ENCODE data around the gene PCDHGB7.

PCDHGB7 gene

DNA sequence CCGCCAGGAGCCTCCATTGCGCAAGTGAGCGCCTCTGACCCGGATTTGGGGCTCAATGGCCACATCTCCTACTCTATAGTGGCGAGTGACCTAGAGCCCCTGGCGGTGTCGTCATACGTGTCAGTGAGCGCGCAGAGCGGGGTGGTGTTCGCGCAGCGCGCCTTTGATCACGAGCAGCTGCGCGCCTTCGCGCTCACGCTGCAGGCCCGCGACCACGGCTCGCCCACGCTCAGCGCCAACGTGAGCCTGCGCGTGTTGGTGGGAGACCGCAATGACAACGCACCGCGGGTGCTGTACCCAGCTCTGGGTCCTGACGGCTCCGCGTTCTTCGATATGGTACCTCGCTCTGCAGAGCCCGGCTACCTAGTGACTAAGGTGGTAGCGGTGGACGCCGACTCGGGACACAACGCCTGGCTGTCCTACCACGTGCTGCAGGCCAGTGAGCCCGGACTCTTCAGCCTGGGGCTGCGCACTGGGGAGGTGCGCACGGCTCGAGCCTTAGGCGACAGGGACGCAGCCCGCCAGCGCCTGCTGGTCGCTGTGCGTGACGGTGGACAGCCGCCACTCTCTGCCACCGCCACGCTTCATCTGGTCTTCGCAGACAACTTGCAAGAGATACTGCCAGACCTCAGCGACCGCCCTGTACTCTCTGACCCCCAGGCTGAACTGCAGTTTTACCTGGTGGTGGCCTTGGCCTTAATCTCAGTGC is 7.7 kb upstream of the PCDHGB7 start:
- Histone ChIP-seq H3K14ac (ENCODE audit: low read length in 2 of 2) (peak overlapping the region in 1 of 2 experiments; percentile 81), H3K4me3 (ENCODE audit: insufficient read depth in 1 of 2, low read depth in 1 of 2, low read length in 2 of 2) (peak overlapping the region; percentile 20 to 35), H3K27ac (ENCODE audit: low read length, poor library complexity, severe bottlenecking) (no peak overlapping the region), H3K23ac (ENCODE audit: low read length in 2 of 2) (no peak overlapping the region), H3K27me3 (ENCODE audit: control insufficient read depth in 1 of 2, insufficient read depth in 1 of 2, low read length in 2 of 2) (peaks cover 0 to 17% of the 10 kb centered on the region in 2 experiments), H2AFZ (ENCODE audit: low read depth, low read length) (no peak overlapping the region), H2BK15ac (ENCODE audit: low read depth, poor library complexity, severe bottlenecking) (no peak overlapping the region), H3K4me2 (ENCODE audit: low read length, poor library complexity, severe bottlenecking) (no peak overlapping the region), H3K36me3 (ENCODE audit: control insufficient read depth in 1 of 2, insufficient read depth in 2 of 2, low read depth in 1 of 2, low read length in 2 of 2) (peaks cover 0 to 32% of the 10 kb centered on the region in 2 experiments), H3K4ac (ENCODE audit: low read depth in 1 of 2, low read length in 2 of 2) (no peak overlapping the region), H3K79me1 (replicated peaks; ENCODE audit: low read length, poor library complexity, severe bottlenecking) (peaks cover 32% of the 10 kb centered on the region), H2BK5ac (ENCODE audit: low read depth, low read length, poor library complexity, severe bottlenecking) (no peak overlapping the region), H4K8ac (ENCODE audit: low read length) (no peak overlapping the region), H3K4me1 (ENCODE audit: control insufficient read depth, insufficient read depth, low read depth, low read length) (peaks cover 2% of the 10 kb centered on the region), H3K9me3 (ENCODE audit: control insufficient read depth, low read length) (peaks cover 26% of the 10 kb centered on the region), H2BK120ac (ENCODE audit: low read depth, low read length) (no peak overlapping the region), H2BK12ac (ENCODE audit: low read length in 2 of 2) (peak overlapping the region in 1 of 2 experiments; percentile 3), H3K9ac (ENCODE audit: low read length) (no peak overlapping the region), H2AK5ac (ENCODE audit: low read length, severe bottlenecking) (no peak overlapping the region), H3K18ac (ENCODE audit: low read depth in 1 of 2, low read length in 2 of 2) (no peak overlapping the region), H4K91ac (ENCODE audit: low read length) (peak overlapping the region; percentile 16)
- 99% methylated on average over 64 of the region's 64 CpGs for WGBS
- DNase-seq, result no peak

DNA sequence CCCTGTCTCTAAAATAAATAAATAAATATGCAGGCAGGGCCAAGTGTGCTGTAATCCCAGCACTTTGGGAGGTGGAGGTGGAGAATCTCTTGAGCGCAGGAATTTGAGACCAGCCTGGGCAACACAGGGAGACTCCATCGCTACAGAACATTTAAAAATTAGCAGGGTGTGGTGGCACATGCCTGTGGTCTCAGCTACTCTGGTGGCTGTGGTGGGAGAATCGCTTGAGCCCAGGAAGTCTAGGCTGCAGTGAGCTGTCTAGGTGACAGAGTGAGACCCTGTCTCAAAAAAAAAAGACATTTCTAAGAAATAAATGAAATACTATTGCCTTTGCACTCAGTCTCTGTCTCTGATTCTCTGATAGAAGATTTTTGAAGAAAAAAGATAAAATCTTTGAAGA is 5.9 kb upstream of the PCDHGB7 start:
- peaks cover 2% of the 10 kb centered on the region for H3K4me1 ChIP-seq (ENCODE audit: control insufficient read depth, insufficient read depth, low read depth, low read length)
- H2BK15ac ChIP-seq (ENCODE audit: low read depth, poor library complexity, severe bottlenecking), result no peak overlapping the region
- no peak overlapping the region for H3K9ac ChIP-seq (ENCODE audit: low read length)
- H3K4me3 ChIP-seq (ENCODE audit: insufficient read depth in 1 of 2, low read depth in 1 of 2, low read length in 2 of 2), result no peak overlapping the region
- no peak overlapping the region for H3K4ac ChIP-seq (ENCODE audit: low read depth in 1 of 2, low read length in 2 of 2)
- no peak overlapping the region for H3K18ac ChIP-seq (ENCODE audit: low read depth in 1 of 2, low read length in 2 of 2)
- no peak overlapping the region for H3K23ac ChIP-seq (ENCODE audit: low read length in 2 of 2)
- H2BK5ac ChIP-seq (ENCODE audit: low read depth, low read length, poor library complexity, severe bottlenecking), result no peak overlapping the region
- H3K9me3 ChIP-seq (ENCODE audit: control insufficient read depth, low read length), result peaks cover 22% of the 10 kb centered on the region
- no peak overlapping the region for H4K8ac ChIP-seq (ENCODE audit: low read length)
- H3K4me2 ChIP-seq (ENCODE audit: low read length, poor library complexity, severe bottlenecking), result no peak overlapping the region
- DNase-seq, result peak; percentile 4
- peaks cover 34% of the 10 kb centered on the region for H3K79me1 ChIP-seq (replicated peaks; ENCODE audit: low read length, poor library complexity, severe bottlenecking)
- H2AFZ ChIP-seq (ENCODE audit: low read depth, low read length), result no peak overlapping the region
- no peak overlapping the region for H3K27ac ChIP-seq (ENCODE audit: low read length, poor library complexity, severe bottlenecking)
- peaks cover 0 to 17% of the 10 kb centered on the region in 2 experiments for H3K27me3 ChIP-seq (ENCODE audit: control insufficient read depth in 1 of 2, insufficient read depth in 1 of 2, low read length in 2 of 2)
- WGBS, result 95% methylated on average over 3 of the region's 3 CpGs
- H2BK120ac ChIP-seq (ENCODE audit: low read depth, low read length), result no peak overlapping the region
- H2AK5ac ChIP-seq (ENCODE audit: low read length, severe bottlenecking), result no peak overlapping the region
- no peak overlapping the region for H2BK12ac ChIP-seq (ENCODE audit: low read length in 2 of 2)
- peaks cover 0 to 38% of the 10 kb centered on the region in 2 experiments for H3K36me3 ChIP-seq (ENCODE audit: control insufficient read depth in 1 of 2, insufficient read depth in 2 of 2, low read depth in 1 of 2, low read length in 2 of 2)
- no peak overlapping the region for H3K14ac ChIP-seq (ENCODE audit: low read length in 2 of 2)
- no peak overlapping the region for H4K91ac ChIP-seq (ENCODE audit: low read length)

DNA sequence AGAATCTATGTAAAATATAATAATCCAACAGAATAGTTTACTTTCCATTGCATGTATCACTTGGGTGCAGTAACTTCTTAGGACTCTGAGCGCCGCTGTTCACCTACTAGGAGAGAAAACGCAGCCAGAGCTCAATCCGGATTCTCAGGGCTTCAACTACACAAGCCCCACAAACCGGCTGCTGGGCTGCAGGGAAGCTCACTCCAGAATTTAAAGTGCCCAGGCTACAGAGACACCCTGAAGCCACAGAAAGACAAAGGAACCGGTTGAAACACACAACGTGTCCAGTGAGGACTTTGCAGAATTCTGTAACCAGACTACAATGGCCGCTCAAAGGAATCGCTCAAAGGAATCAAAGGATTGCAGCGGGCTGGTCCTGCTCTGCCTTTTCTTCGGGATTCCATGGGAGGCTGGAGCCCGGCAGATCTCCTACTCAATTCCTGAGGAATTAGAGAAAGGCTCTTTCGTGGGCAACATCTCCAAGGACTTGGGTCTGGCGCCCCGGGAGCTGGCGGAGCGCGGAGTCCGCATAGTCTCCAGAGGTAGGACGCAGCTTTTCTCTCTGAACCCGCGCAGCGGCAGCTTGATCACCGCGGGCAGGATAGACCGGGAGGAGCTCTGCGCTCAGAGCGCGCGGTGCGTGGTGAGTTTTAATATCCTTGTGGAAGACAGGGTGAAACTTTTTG is 4.5 kb upstream of the PCDHGB7 start, which contains the start of gene PCDHGA10:
TSS of gene PCDHGA10 (plus strand) at position 134 of the 686 bp plus-strand sequence. CDS start at position 323, 189 bp downstream.
- Histone ChIP-seq H2AFZ (ENCODE audit: low read depth, low read length) (no peak within 1 kb of the TSS), H3K4me3 (ENCODE audit: insufficient read depth in 1 of 2, low read depth in 1 of 2, low read length in 2 of 2) (peak within 1 kb of the TSS; percentile 18 to 87), H3K18ac (ENCODE audit: low read depth in 1 of 2, low read length in 2 of 2) (no peak within 1 kb of the TSS), H2BK120ac (ENCODE audit: low read depth, low read length) (no peak within 1 kb of the TSS), H3K36me3 (ENCODE audit: control insufficient read depth in 1 of 2, insufficient read depth in 2 of 2, low read depth in 1 of 2, low read length in 2 of 2) (peaks cover 0 to 36% of the 10 kb centered on the region in 2 experiments), H3K9ac (ENCODE audit: low read length) (peak within 1 kb of the TSS; percentile 85), H3K27ac (ENCODE audit: low read length, poor library complexity, severe bottlenecking) (no peak within 1 kb of the TSS), H3K4me2 (ENCODE audit: low read length, poor library complexity, severe bottlenecking) (no peak within 1 kb of the TSS), H3K14ac (ENCODE audit: low read length in 2 of 2) (no peak within 1 kb of the TSS), H3K23ac (ENCODE audit: low read length in 2 of 2) (no peak within 1 kb of the TSS), H2BK12ac (ENCODE audit: low read length in 2 of 2) (no peak within 1 kb of the TSS), H2BK5ac (ENCODE audit: low read depth, low read length, poor library complexity, severe bottlenecking) (no peak within 1 kb of the TSS), H2BK15ac (ENCODE audit: low read depth, poor library complexity, severe bottlenecking) (no peak within 1 kb of the TSS), H3K27me3 (ENCODE audit: control insufficient read depth in 1 of 2, insufficient read depth in 1 of 2, low read length in 2 of 2) (peaks cover 0 to 17% of the 10 kb centered on the region in 2 experiments), H4K8ac (ENCODE audit: low read length) (no peak within 1 kb of the TSS), H3K4me1 (ENCODE audit: control insufficient read depth, insufficient read depth, low read depth, low read length) (peaks cover 2% of the 10 kb centered on the region), H3K79me1 (replicated peaks; ENCODE audit: low read length, poor library complexity, severe bottlenecking) (peaks cover 34% of the 10 kb centered on the region), H4K91ac (ENCODE audit: low read length) (no peak within 1 kb of the TSS), H2AK5ac (ENCODE audit: low read length, severe bottlenecking) (no peak within 1 kb of the TSS), H3K9me3 (ENCODE audit: control insufficient read depth, low read length) (peaks cover 16% of the 10 kb centered on the region), H3K4ac (ENCODE audit: low read depth in 1 of 2, low read length in 2 of 2) (no peak within 1 kb of the TSS)
- 80% methylated on average over 31 of the region's 31 CpGs for WGBS
- DNase-seq, result peak; percentile 77

DNA sequence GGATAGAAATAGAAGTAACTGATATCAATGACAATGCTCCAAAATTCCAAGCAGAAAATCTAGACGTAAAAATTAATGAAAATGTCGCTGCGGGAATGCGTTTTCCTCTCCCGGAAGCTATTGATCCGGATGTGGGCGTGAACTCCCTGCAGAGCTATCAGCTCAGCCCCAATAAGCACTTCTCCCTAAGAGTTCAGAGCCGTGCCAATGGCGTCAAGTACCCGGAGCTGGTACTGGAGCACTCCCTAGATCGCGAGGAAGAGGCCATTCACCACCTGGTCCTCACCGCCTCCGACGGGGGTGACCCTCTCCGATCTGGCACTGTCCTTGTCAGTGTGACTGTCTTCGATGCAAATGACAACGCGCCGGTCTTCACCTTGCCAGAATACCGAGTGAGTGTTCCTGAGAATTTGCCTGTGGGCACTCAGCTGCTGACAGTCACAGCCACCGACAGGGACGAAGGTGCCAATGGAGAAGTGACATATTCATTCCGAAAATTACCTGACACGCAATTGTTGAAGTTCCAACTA is 3.9 kb upstream of the PCDHGB7 start:
- Histone ChIP-seq H4K91ac (ENCODE audit: low read length) (no peak overlapping the region), H3K9ac (ENCODE audit: low read length) (peak overlapping the region; percentile 85), H3K4me1 (ENCODE audit: control insufficient read depth, insufficient read depth, low read depth, low read length) (peaks cover 4% of the 10 kb centered on the region), H3K27me3 (ENCODE audit: control insufficient read depth in 1 of 2, insufficient read depth in 1 of 2, low read length in 2 of 2) (peaks cover 0 to 16% of the 10 kb centered on the region in 2 experiments), H3K14ac (ENCODE audit: low read length in 2 of 2) (no peak overlapping the region), H3K9me3 (ENCODE audit: control insufficient read depth, low read length) (peaks cover 13% of the 10 kb centered on the region), H2BK5ac (ENCODE audit: low read depth, low read length, poor library complexity, severe bottlenecking) (no peak overlapping the region), H4K8ac (ENCODE audit: low read length) (no peak overlapping the region), H3K4ac (ENCODE audit: low read depth in 1 of 2, low read length in 2 of 2) (no peak overlapping the region), H3K23ac (ENCODE audit: low read length in 2 of 2) (no peak overlapping the region), H3K18ac (ENCODE audit: low read depth in 1 of 2, low read length in 2 of 2) (no peak overlapping the region), H3K27ac (ENCODE audit: low read length, poor library complexity, severe bottlenecking) (no peak overlapping the region), H3K36me3 (ENCODE audit: control insufficient read depth in 1 of 2, insufficient read depth in 2 of 2, low read depth in 1 of 2, low read length in 2 of 2) (peaks cover 0 to 37% of the 10 kb centered on the region in 2 experiments), H2BK15ac (ENCODE audit: low read depth, poor library complexity, severe bottlenecking) (no peak overlapping the region), H2AK5ac (ENCODE audit: low read length, severe bottlenecking) (no peak overlapping the region), H3K4me2 (ENCODE audit: low read length, poor library complexity, severe bottlenecking) (no peak overlapping the region), H2BK120ac (ENCODE audit: low read depth, low read length) (no peak overlapping the region), H2AFZ (ENCODE audit: low read depth, low read length) (no peak overlapping the region), H3K4me3 (ENCODE audit: insufficient read depth in 1 of 2, low read depth in 1 of 2, low read length in 2 of 2) (peak overlapping the region in 1 of 2 experiments; percentile 87), H3K79me1 (replicated peaks; ENCODE audit: low read length, poor library complexity, severe bottlenecking) (peaks cover 37% of the 10 kb centered on the region), H2BK12ac (ENCODE audit: low read length in 2 of 2) (no peak overlapping the region)
- WGBS, result 77% methylated on average over 23 of the region's 25 CpGs
- DNase-seq, result peak; percentile 12
